Endothelial cell (in vitro differentiated cells): ENCODE data around the gene CALB2. TPM values are rescaled to one million over a fixed set of nuclear protein-coding genes. Genes with fewer than 3 reads are reported as not detected.

Experiments
- DNase-seq: peaks from one replicate; pipeline ENCODE4 v3.0.0; 2021; ENCODE audit warnings: low spot score
- H3K27ac Mint-ChIP-seq: one replicate; pipeline ENCODE4 v1.8.0; 2021; ENCODE audit warnings: mixed read lengths, inconsistent platforms; ENCODE audit not compliant: unreplicated experiment
- H3K27me3 Mint-ChIP-seq: one replicate; pipeline ENCODE4 v1.8.0; 2021; ENCODE audit warnings: mild to moderate bottlenecking, moderate library complexity, mixed read lengths, inconsistent platforms; ENCODE audit not compliant: unreplicated experiment
- H3K36me3 Mint-ChIP-seq: one replicate; pipeline ENCODE4 v1.8.0; 2021; ENCODE audit warnings: mild to moderate bottlenecking, low read depth, mixed read lengths, inconsistent platforms; ENCODE audit not compliant: unreplicated experiment
- H3K4me1 Mint-ChIP-seq: one replicate; pipeline ENCODE4 v1.8.0; 2021; ENCODE audit warnings: mild to moderate bottlenecking, mixed read lengths, inconsistent platforms; ENCODE audit not compliant: unreplicated experiment
- H3K4me3 Mint-ChIP-seq: one replicate; pipeline ENCODE4 v1.8.0; 2021; ENCODE audit warnings: mild to moderate bottlenecking, mixed read lengths, inconsistent platforms; ENCODE audit not compliant: unreplicated experiment
- H3K9me3 Mint-ChIP-seq: one replicate; pipeline ENCODE4 v1.8.0; 2021; ENCODE audit warnings: mixed read lengths, inconsistent platforms; ENCODE audit not compliant: unreplicated experiment
- CTCF ChIP-seq: fragments of 200-600 bp; sonication (generic); IDR thresholded peaks from one replicate; pipeline ENCODE4 v1.5.0; 2021; ENCODE audit warnings: antibody characterized with exemption; ENCODE audit not compliant: unreplicated experiment
- total RNA-seq: library from RNA; stranded (reverse); fragmentation: NEBNext Ultra II Directional; extraction: Animal tissue kit (Norgen Biotek cat#: 25700); gene quantifications from one replicate; pipeline ENCODE4 v1.2.1, GENCODE V29; 2021; ENCODE audit not compliant: unreplicated experiment

Gene CALB2
- total RNA-seq, 1 donor from 2014 or later: 12.9 TPM

- Mint-ChIP-seq H3K27me3 (peaks cover 3% of the 10 kb centered on the region), H3K4me3 (no peak overlapping the region), H3K36me3 (no peaks in the 10 kb centered on the region), H3K27ac (no peak overlapping the region), H3K9me3 (no peaks in the 10 kb centered on the region), H3K4me1 (no peaks in the 10 kb centered on the region)
- no peak for TF ChIP-seq CTCF
- DNase-seq: no peak
Measured at GRCh38 chr16:71339236-71340171, 19.0 kb upstream of the CALB2 start.

DNA sequence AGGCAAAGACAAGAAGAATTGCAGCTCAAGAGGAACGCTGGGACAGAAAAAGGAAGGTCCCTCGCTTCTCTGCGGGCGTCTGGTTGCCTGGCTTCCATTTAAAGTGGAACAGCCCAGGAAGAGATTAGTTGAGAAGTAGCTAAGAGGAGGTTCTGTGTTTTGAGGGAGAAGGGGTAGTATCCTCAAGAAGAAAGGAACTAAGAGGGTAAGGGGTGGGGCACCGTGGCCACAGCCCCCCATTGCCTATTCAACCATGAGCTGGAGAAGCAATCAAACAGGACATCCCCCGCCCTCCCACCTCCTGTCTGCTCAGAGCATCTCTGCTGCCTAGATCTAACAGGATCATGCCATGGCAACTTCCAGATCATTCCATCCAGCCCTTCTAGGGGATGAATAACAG lies 18.1 kb upstream of the CALB2 start:
- Mint-ChIP-seq H3K4me1 (no peaks in the 10 kb centered on the region), H3K36me3 (no peaks in the 10 kb centered on the region), H3K27me3 (peaks cover 2% of the 10 kb centered on the region), H3K27ac (no peak overlapping the region), H3K9me3 (no peaks in the 10 kb centered on the region), H3K4me3 (no peak overlapping the region)
- no peak for DNase-seq
- TF ChIP-seq CTCF: no peak

GRCh38 chr16:71341881-71342280 lies 16.6 kb upstream of the CALB2 start:
- Mint-ChIP-seq H3K9me3 (no peaks in the 10 kb centered on the region), H3K36me3 (no peaks in the 10 kb centered on the region), H3K4me1 (no peaks in the 10 kb centered on the region), H3K27me3 (peaks cover 2% of the 10 kb centered on the region), H3K4me3 (no peak overlapping the region), H3K27ac (no peak overlapping the region)
- no peak for DNase-seq
- no peak for TF ChIP-seq CTCF

GRCh38 chr16:71343078-71343477 lies 15.4 kb upstream of the CALB2 start:
- no peaks in the 10 kb centered on the region for H3K4me1 Mint-ChIP-seq
- no peak overlapping the region for H3K4me3 Mint-ChIP-seq
- H3K27me3 Mint-ChIP-seq: peaks cover 2% of the 10 kb centered on the region
- H3K36me3 Mint-ChIP-seq: no peaks in the 10 kb centered on the region
- H3K9me3 Mint-ChIP-seq: no peaks in the 10 kb centered on the region
- no peak overlapping the region for H3K27ac Mint-ChIP-seq
- TF ChIP-seq CTCF: no peak
- DNase-seq: no peak

- TF ChIP-seq CTCF: no peak
- Mint-ChIP-seq H3K36me3 (no peaks in the 10 kb centered on the region), H3K27me3 (peaks cover 1% of the 10 kb centered on the region), H3K4me3 (no peak overlapping the region), H3K4me1 (no peaks in the 10 kb centered on the region), H3K9me3 (no peaks in the 10 kb centered on the region), H3K27ac (no peak overlapping the region)
- DNase-seq: no peak
Measured at GRCh38 chr16:71344315-71344905, 14.1 kb upstream of the CALB2 start.
